GOT3 (cell line): Measurements from ENCODE around the gene TRAPPC12.
A peak's percentile ranks its signal among the peaks of the same experiment; 100 is the strongest.
"Not testable (repeated sequence)": the region's sequence is repeated elsewhere in the genome, so short reads cannot be mapped to it uniquely, and the experiment has no call there.

ENCODE experiments used
- DNase-seq: peaks from one replicate; lab custom pipeline; 2025; ENCODE audit warnings: mixed read lengths; lab: John Stamatoyannopoulos, UW

The TRAPPC12 gene

GRCh38 chr2:3505771-3506170 lies 126.3 kb downstream of the TRAPPC12 start:
- DNase-seq = no peak

- no peak for DNase-seq
Measured at GRCh38 chr2:3512086-3512485, 132.6 kb downstream of the TRAPPC12 start.

GRCh38 chr2:3513026-3513810 lies 133.7 kb downstream of the TRAPPC12 start:
- no peak for DNase-seq

GRCh38 chr2:3515438-3515837 lies 135.9 kb downstream of the TRAPPC12 start:
- DNase-seq = not testable (repeated sequence)

- no peak for DNase-seq
Measured at GRCh38 chr2:3516831-3517230, 137.3 kb downstream of the TRAPPC12 start.

GRCh38 chr2:3517948-3518495 lies 138.5 kb downstream of the TRAPPC12 start:
- DNase-seq = no peak

GRCh38 chr2:3518496-3519254 lies 139.2 kb downstream of the TRAPPC12 start:
- DNase-seq = peak; percentile 98

GRCh38 chr2:3519255-3520205 lies 140.0 kb downstream of the TRAPPC12 start, which contains the start of gene ADI1:
ADI1 (minus strand) TSS chr2:3519531; CDS start chr2:3519487, 44 bp downstream.
- DNase-seq = peak; percentile 52

GRCh38 chr2:3520591-3520990 lies 141.1 kb downstream of the TRAPPC12 start:
- DNase-seq = no peak

GRCh38 chr2:3522961-3523421 lies 143.5 kb downstream of the TRAPPC12 start:
- no peak for DNase-seq

- DNase-seq = no peak
Measured at GRCh38 chr2:3523551-3524041, 144.1 kb downstream of the TRAPPC12 start.

GRCh38 chr2:3526871-3527270 lies 147.4 kb downstream of the TRAPPC12 start:
- no peak for DNase-seq

- no peak for DNase-seq
Measured at GRCh38 chr2:3527886-3528785, 148.6 kb downstream of the TRAPPC12 start.
